ENCODE results near the gene ANKK1. TPM values are rescaled to one million over a fixed set of nuclear protein-coding genes. Genes with fewer than 3 reads are reported as not detected.

Gene ANKK1
- total RNA-seq, 1 experiment from 2014 or later: 0.11 TPM

DNA sequence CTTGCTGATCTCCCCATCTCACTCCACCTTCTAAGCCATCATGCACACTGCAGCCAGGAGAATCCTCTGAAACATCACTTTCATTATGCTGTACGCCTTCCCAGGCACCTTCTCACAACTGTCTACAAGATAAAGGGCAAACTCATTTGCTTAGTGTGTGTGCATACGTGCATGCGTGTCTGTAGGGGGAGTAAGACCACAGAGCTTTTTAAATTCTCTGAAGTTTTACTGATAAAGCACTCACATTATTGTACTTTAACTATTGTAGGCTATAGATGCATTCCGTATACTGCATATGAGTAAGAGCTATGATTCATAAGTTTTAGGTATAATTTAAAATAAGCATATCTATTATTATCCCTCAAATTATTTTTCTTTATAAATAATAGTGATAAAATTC lies 15.3 kb upstream of the ANKK1 start:
- Histone ChIP-seq H3K9me3 (no peaks in the 10 kb centered on the region), H3K4me1 (no peaks in the 10 kb centered on the region), H3K36me3 (ENCODE audit: control insufficient read depth, insufficient read depth, low read length) (no peaks in the 10 kb centered on the region), H3K27me3 (replicated peaks; ENCODE audit: control insufficient read depth, insufficient read depth, low read length) (no peaks in the 10 kb centered on the region), H3K4me3 (ENCODE audit: low read depth, low read length) (no peak overlapping the region)
- Mint-ChIP-seq H3K27ac (ENCODE audit: unreplicated experiment) (no peak overlapping the region), H3K27me3 (ENCODE audit: insufficient read depth, unreplicated experiment) (no peaks in the 10 kb centered on the region), H3K36me3 (ENCODE audit: insufficient read depth, unreplicated experiment) (no peaks in the 10 kb centered on the region), H3K9me3 (ENCODE audit: unreplicated experiment) (no peaks in the 10 kb centered on the region), H3K4me1 (ENCODE audit: low read depth, unreplicated experiment) (no peaks in the 10 kb centered on the region), H3K4me3 (ENCODE audit: unreplicated experiment) (no peak overlapping the region)
- no peak for DNase-seq
- TF ChIP-seq, protein P1, sequence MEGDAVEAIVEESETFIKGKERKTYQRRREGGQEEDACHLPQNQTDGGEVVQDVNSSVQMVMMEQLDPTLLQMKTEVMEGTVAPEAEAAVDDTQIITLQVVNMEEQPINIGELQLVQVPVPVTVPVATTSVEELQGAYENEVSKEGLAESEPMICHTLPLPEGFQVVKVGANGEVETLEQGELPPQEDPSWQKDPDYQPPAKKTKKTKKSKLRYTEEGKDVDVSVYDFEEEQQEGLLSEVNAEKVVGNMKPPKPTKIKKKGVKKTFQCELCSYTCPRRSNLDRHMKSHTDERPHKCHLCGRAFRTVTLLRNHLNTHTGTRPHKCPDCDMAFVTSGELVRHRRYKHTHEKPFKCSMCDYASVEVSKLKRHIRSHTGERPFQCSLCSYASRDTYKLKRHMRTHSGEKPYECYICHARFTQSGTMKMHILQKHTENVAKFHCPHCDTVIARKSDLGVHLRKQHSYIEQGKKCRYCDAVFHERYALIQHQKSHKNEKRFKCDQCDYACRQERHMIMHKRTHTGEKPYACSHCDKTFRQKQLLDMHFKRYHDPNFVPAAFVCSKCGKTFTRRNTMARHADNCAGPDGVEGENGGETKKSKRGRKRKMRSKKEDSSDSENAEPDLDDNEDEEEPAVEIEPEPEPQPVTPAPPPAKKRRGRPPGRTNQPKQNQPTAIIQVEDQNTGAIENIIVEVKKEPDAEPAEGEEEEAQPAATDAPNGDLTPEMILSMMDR (IDR thresholded peaks at IDR 0.05; ENCODE audit: insufficient read depth in 1 of 2, low read depth in 1 of 2, low read length in 1 of 2, severe bottlenecking in 1 of 2, unreplicated experiment in 1 of 2): peak in 1 of 2 experiments; percentile 51
- no TSS peak for BruUV-seq (replicated peaks)
- CTCF ChIA-PET: interaction anchor here (0.7 kb wide), 1 partner anchor 13 kb away, joined by 3 read pairs; no protein-coding TSS in a partner anchor
- intact Hi-C loops (cut with micrococcal nuclease; ENCODE audit: unreplicated experiment): loop anchor here (1.0 kb wide), 2 partner anchors 160 to 359 kb away; no protein-coding TSS in a partner anchor
- POLR2A ChIA-PET: no interaction called here

- no peak overlapping the region for H3K4me3 ChIP-seq (ENCODE audit: low read depth, low read length)
- no peak for DNase-seq
- CTCF ChIA-PET: interaction anchor here (0.5 kb wide), 1 partner anchor 182 kb away, joined by 3 read pairs; no protein-coding TSS in a partner anchor
- Mint-ChIP-seq H3K36me3 (ENCODE audit: insufficient read depth, unreplicated experiment) (no peaks in the 10 kb centered on the region), H3K27ac (ENCODE audit: unreplicated experiment) (no peak overlapping the region), H3K9me3 (ENCODE audit: unreplicated experiment) (no peaks in the 10 kb centered on the region), H3K4me3 (ENCODE audit: unreplicated experiment) (no peak overlapping the region), H3K4me1 (ENCODE audit: low read depth, unreplicated experiment) (no peaks in the 10 kb centered on the region), H3K27me3 (ENCODE audit: insufficient read depth, unreplicated experiment) (no peaks in the 10 kb centered on the region)
- H3K36me3 ChIP-seq (ENCODE audit: control insufficient read depth, insufficient read depth, low read length): no peaks in the 10 kb centered on the region
- POLR2A ChIA-PET: no interaction called here
- H3K27me3 ChIP-seq (replicated peaks; ENCODE audit: control insufficient read depth, insufficient read depth, low read length): no peaks in the 10 kb centered on the region
- no TSS peak for BruUV-seq (replicated peaks)
- no peaks in the 10 kb centered on the region for H3K9me3 ChIP-seq
- no peaks in the 10 kb centered on the region for H3K4me1 ChIP-seq
- intact Hi-C loops (cut with micrococcal nuclease; ENCODE audit: unreplicated experiment): no loop called here
- TF ChIP-seq, protein P1 (IDR thresholded peaks at IDR 0.05; ENCODE audit: insufficient read depth in 1 of 2, low read depth in 1 of 2, low read length in 1 of 2, severe bottlenecking in 1 of 2, unreplicated experiment in 1 of 2): no peak
Observed at GRCh38 chr11:113373306-113373705, 14.3 kb upstream of the ANKK1 start.

DNA sequence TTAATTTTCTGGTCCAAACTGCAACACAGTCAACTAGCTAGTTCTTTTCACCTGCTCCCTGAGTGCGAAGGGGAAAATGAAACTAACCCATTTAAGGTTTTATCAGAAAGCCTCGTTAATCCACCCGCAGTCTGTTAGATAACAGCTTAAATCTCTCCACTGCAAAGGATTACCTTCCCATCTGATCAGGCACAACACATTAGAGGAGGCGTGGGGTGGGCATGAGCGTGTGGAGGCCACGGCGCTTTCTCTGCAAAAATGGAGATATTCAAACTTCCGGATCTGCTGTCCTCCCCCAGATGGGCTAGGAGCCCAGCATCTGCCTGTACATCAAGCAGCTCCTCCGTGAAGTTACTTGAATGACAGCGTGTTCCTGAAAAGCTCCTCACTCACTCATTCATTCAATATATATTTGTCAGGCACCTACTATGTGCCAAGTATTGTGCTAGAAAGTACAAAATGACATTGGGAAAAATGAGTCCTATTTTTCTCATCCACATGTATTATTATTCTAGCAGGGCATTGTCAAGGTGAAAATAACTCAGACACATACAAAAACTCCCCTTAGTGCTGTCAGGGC lies 13.5 kb upstream of the ANKK1 start:
- Mint-ChIP-seq H3K4me1 (ENCODE audit: low read depth, unreplicated experiment) (no peaks in the 10 kb centered on the region), H3K27me3 (ENCODE audit: insufficient read depth, unreplicated experiment) (no peaks in the 10 kb centered on the region), H3K27ac (ENCODE audit: unreplicated experiment) (no peak overlapping the region), H3K4me3 (ENCODE audit: unreplicated experiment) (no peak overlapping the region), H3K36me3 (ENCODE audit: insufficient read depth, unreplicated experiment) (no peaks in the 10 kb centered on the region), H3K9me3 (ENCODE audit: unreplicated experiment) (no peaks in the 10 kb centered on the region)
- TF ChIP-seq, protein P1 (IDR thresholded peaks at IDR 0.05; ENCODE audit: insufficient read depth in 1 of 2, low read depth in 1 of 2, low read length in 1 of 2, severe bottlenecking in 1 of 2, unreplicated experiment in 1 of 2): no peak
- Histone ChIP-seq H3K27me3 (replicated peaks; ENCODE audit: control insufficient read depth, insufficient read depth, low read length) (no peaks in the 10 kb centered on the region), H3K4me1 (no peaks in the 10 kb centered on the region), H3K36me3 (ENCODE audit: control insufficient read depth, insufficient read depth, low read length) (no peaks in the 10 kb centered on the region), H3K4me3 (ENCODE audit: low read depth, low read length) (no peak overlapping the region), H3K9me3 (no peaks in the 10 kb centered on the region)
- ChIA-PET POLR2A (no interaction called here), CTCF (no interaction called here)
- no peak for DNase-seq
- no TSS peak for BruUV-seq (replicated peaks)
- intact Hi-C loops (cut with micrococcal nuclease; ENCODE audit: unreplicated experiment): no loop called here
